ENCODE data around the gene LRRC25. TPM values are rescaled to one million over a fixed set of nuclear protein-coding genes. Genes with fewer than 3 reads are reported as not detected.
A peak's percentile ranks its signal among the peaks of the same experiment; 100 is the strongest.

Gene LRRC25
- total and polyA plus RNA-seq, 9 donors = 1.4 to 9.2 (median 2.4) TPM

GRCh38 chr19:18388960-18389725 lies 8.3 kb downstream of the LRRC25 start:
- Histone ChIP-seq H3K9me3 (no peaks in the 10 kb centered on the region), H3K4me1 (ENCODE audit: insufficient read depth) (peaks cover 7% of the 10 kb centered on the region), H3K4me3 (no peak overlapping the region), H3K36me3 (no peaks in the 10 kb centered on the region), H3K27ac (no peak overlapping the region), H3K27me3 (no peaks in the 10 kb centered on the region)
- TF ChIP-seq CTCF (IDR thresholded peaks at IDR 0.05) (no peak), EP300 (IDR thresholded peaks at IDR 0.05) (no peak), POLR2A (IDR thresholded peaks at IDR 0.05) (no peak)
- intact Hi-C loops (cut with DNase I) = loop anchor here in 1 of 4 donors (5.0 kb wide), 1 partner anchor 37 kb away; no protein-coding TSS in a partner anchor
- 69 to 73% (median 70%) methylated on average over 13 of the region's 13 CpGs for WGBS, 3 donors
- DNase-seq = no peak

GRCh38 chr19:18388100-18388959 lies 9.1 kb downstream of the LRRC25 start:
- intact Hi-C loops (cut with DNase I) = loop anchor here in 1 of 4 donors (5.0 kb wide), 1 partner anchor 36 kb away; no protein-coding TSS in a partner anchor
- WGBS, 3 donors = 6 to 11% (median 7%) methylated on average over 70 to 86 of the region's 86 CpGs
- no peaks in the 10 kb centered on the region for H3K36me3 ChIP-seq
- no peak overlapping the region for H3K27ac ChIP-seq
- peaks cover 5% of the 10 kb centered on the region for H3K4me1 ChIP-seq (ENCODE audit: insufficient read depth)
- no peaks in the 10 kb centered on the region for H3K9me3 ChIP-seq
- TF ChIP-seq EP300 (IDR thresholded peaks at IDR 0.05) (no peak), POLR2A (IDR thresholded peaks at IDR 0.05) (no peak), CTCF (IDR thresholded peaks at IDR 0.05) (peak; percentile 97 to 99 (median 98))
- DNase-seq = peak; percentile 69 to 87 (median 80)
- no peaks in the 10 kb centered on the region for H3K27me3 ChIP-seq
- peak overlapping the region; percentile 17 for H3K4me3 ChIP-seq

- intact Hi-C loops (cut with DNase I) = loop anchor here in 1 of 4 donors (5.0 kb wide), 1 partner anchor 34 kb away; no protein-coding TSS in a partner anchor
These were observed 10.7 kb downstream of the LRRC25 start for GRCh38 chr19:18386543-18387271.

More at GRCh38 chr19:18386543-18387271, 10.7 kb downstream of the LRRC25 start:
- no peaks in the 10 kb centered on the region for H3K9me3 ChIP-seq
- H3K4me3 ChIP-seq = peak overlapping the region; percentile 1
- whole genome bisulfite sequencing, 3 donors = 75 to 82% (median 82%) methylated on average over 14 of the region's 14 CpGs
- H3K36me3 ChIP-seq = no peaks in the 10 kb centered on the region
- no peak overlapping the region for H3K27ac ChIP-seq
- DNase-seq = no peak
- no peaks in the 10 kb centered on the region for H3K27me3 ChIP-seq
- H3K4me1 ChIP-seq (ENCODE audit: insufficient read depth) = peaks cover 1% of the 10 kb centered on the region
- TF ChIP-seq EP300 (IDR thresholded peaks at IDR 0.05) (no peak), CTCF (IDR thresholded peaks at IDR 0.05) (no peak), POLR2A (IDR thresholded peaks at IDR 0.05) (no peak)
